Upper lobe of right lung (tissue), 1 donor: Measurements from ENCODE around the gene PRRT1B. TPM values are rescaled to one million over a fixed set of nuclear protein-coding genes. Genes with fewer than 3 reads are reported as not detected.

Experiments used
- ATAC-seq: fragments of 200-7000 bp; cut with Tn5 transposase; one replicate; pipeline ENCODE4 v1.9.1; 2020; ENCODE audit warnings: mild to moderate bottlenecking, moderate library complexity
- DNase-seq: peaks from one replicate; pipeline ENCODE4 v3.0.0-alpha.2; 2020
- H3K27ac ChIP-seq: fragments of 200-600 bp; one replicate; pipeline ENCODE4 v1.8.0; 2022
- H3K27me3 ChIP-seq: fragments of 200-600 bp; one replicate; pipeline ENCODE4 v1.8.0; 2022; ENCODE audit warnings: mild to moderate bottlenecking
- H3K36me3 ChIP-seq: fragments of 200-600 bp; one replicate; pipeline ENCODE4 v1.8.0; 2022
- H3K4me1 ChIP-seq: fragments of 200-600 bp; one replicate; pipeline ENCODE4 v1.8.0; 2022
- H3K4me3 ChIP-seq: fragments of 200-600 bp; one replicate; pipeline ENCODE4 v1.8.0; 2022; ENCODE audit warnings: mild to moderate bottlenecking
- H3K9me3 ChIP-seq: fragments of 200-600 bp; one replicate; pipeline ENCODE4 v1.8.0; 2022
- CTCF ChIP-seq: fragments of 200-600 bp; IDR thresholded peaks from one replicate; pipeline ENCODE4 v1.8.0; 2022; ENCODE audit warnings: antibody characterized with exemption
- intact Hi-C: fragments of 100-400 bp; cut with DNase I; formaldehyde crosslinking; loops from one replicate; pipeline ENCODE4 v1.11.0; 2022
- total RNA-seq: library from RNA; stranded (reverse); fragmentation: NEBNext Ultra II Directional; extraction: Animal tissue kit (Norgen Biotek cat#: 25700); gene quantifications from one replicate; pipeline ENCODE4 v1.2.1, GENCODE V29; 2021
- donor health status: DM: no; HTN: yes; CAD: no; lungs with severe emphysema.

PRRT1B gene
- total RNA-seq, 1 donor from 2014 or later, result 3.9 TPM

GRCh38 chr9:131601683-131602181, 56.4 kb downstream of the PRRT1B start:
- Histone ChIP-seq H3K27ac (no peak overlapping the region), H3K4me1 (peaks cover 9% of the 10 kb centered on the region), H3K36me3 (peaks cover 91% of the 10 kb centered on the region), H3K4me3 (no peak overlapping the region), H3K27me3 (no peaks in the 10 kb centered on the region), H3K9me3 (no peaks in the 10 kb centered on the region)
- no peak for TF ChIP-seq CTCF
- DNase-seq (no peak), ATAC-seq (no peak)
- intact Hi-C loops, result no loop called here

- TF ChIP-seq CTCF, result no peak
- peaks cover 79% of the 10 kb centered on the region for H3K36me3 ChIP-seq
- ATAC-seq, result peak; percentile 31
- no peaks in the 10 kb centered on the region for H3K9me3 ChIP-seq
- no peaks in the 10 kb centered on the region for H3K27me3 ChIP-seq
- H3K4me1 ChIP-seq, result peaks cover 8% of the 10 kb centered on the region
- intact Hi-C loops, result no loop called here
- no peak overlapping the region for H3K27ac ChIP-seq
- H3K4me3 ChIP-seq, result no peak overlapping the region
- no peak for DNase-seq
Measured at GRCh38 chr9:131603199-131603598, 57.9 kb downstream of the PRRT1B start.

GRCh38 chr9:131603711-131604439, 58.6 kb downstream of the PRRT1B start:
- Histone ChIP-seq H3K27me3 (no peaks in the 10 kb centered on the region), H3K4me3 (no peak overlapping the region), H3K9me3 (no peaks in the 10 kb centered on the region), H3K36me3 (peaks cover 75% of the 10 kb centered on the region), H3K27ac (no peak overlapping the region), H3K4me1 (peaks cover 13% of the 10 kb centered on the region)
- DNase-seq (no peak), ATAC-seq (no peak)
- intact Hi-C loops, result no loop called here
- TF ChIP-seq CTCF, result no peak

GRCh38 chr9:131605770-131606590, 60.7 kb downstream of the PRRT1B start:
- H3K27ac ChIP-seq, result no peak overlapping the region
- ATAC-seq (no peak), DNase-seq (no peak)
- H3K4me1 ChIP-seq, result peaks cover 25% of the 10 kb centered on the region
- no peak for TF ChIP-seq CTCF
- peaks cover 69% of the 10 kb centered on the region for H3K36me3 ChIP-seq
- no peaks in the 10 kb centered on the region for H3K27me3 ChIP-seq
- intact Hi-C loops, result no loop called here
- no peak overlapping the region for H3K4me3 ChIP-seq
- H3K9me3 ChIP-seq, result no peaks in the 10 kb centered on the region

- Histone ChIP-seq H3K27me3 (no peaks in the 10 kb centered on the region), H3K27ac (no peak overlapping the region), H3K9me3 (no peaks in the 10 kb centered on the region), H3K36me3 (peaks cover 62% of the 10 kb centered on the region), H3K4me1 (peaks cover 25% of the 10 kb centered on the region), H3K4me3 (no peak overlapping the region)
- no peak for TF ChIP-seq CTCF
- ATAC-seq, result no peak
- intact Hi-C loops, result no loop called here
- DNase-seq, result no peak
Measured at GRCh38 chr9:131606896-131607567, 61.7 kb downstream of the PRRT1B start.
